K562 (cell line): ENCODE results near the gene PABPC1L. TPM values are rescaled to one million over a fixed set of nuclear protein-coding genes. Genes with fewer than 3 reads are reported as not detected.

Source experiments
- ATAC-seq: fragments of 200-7000 bp; cut with Tn5 transposase; 3 replicates; pipeline ENCODE4 v1.9.1; 2020; ENCODE audit warnings: moderate library complexity
- BruUV-seq: library from RNA; stranded (reverse); fragments of 400-500 nt; replicated peaks from 2 replicates; lab custom pipeline; 2021; lab: Mats Ljungman, UMichigan
- CTCF ChIA-PET: fragments of 300-600 bp; formaldehyde crosslinking; extraction: SDS; loops from one replicate; lab custom pipeline; 2021; ENCODE audit warnings: low intra/inter-chr PET ratio; lab: Yijun Ruan, JAX
- POLR2A ChIA-PET: fragments of 300-600, 350-650 bp; sonication (Branson Sonifier 250); formaldehyde crosslinking; extraction: SDS; loops from one replicate; lab custom pipeline; 2021; ENCODE audit warnings: antibody characterized with exemption, inconsistent platforms; lab: Yijun Ruan, JAX
- DNase-seq, 4 experiments: peaks; one replicate each; pipeline versions ENCODE4 v3.0.0 to v3.0.0-alpha.2; 2011 to 2018; ENCODE audit warnings: low spot score in 3 of 4, mixed read lengths in 3 of 4; ENCODE audit errors: extremely low read depth in 1 of 4
- FAIRE-seq: peaks from 2 replicates; lab custom pipeline; 2011; peaks lifted over from hg19 to GRCh38; lab: Jason Lieb, UNC
- H2AFZ ChIP-seq: 2 replicates; pipeline ENCODE4 v1.6.0; 2011; ENCODE audit warnings: low read depth, low read length, control low read depth, inconsistent platforms
- H3K27ac ChIP-seq: fragments of 200-600 bp; 3 replicates; pipeline ENCODE4 v1.8.0; 2011; ENCODE audit warnings: low read depth, mild to moderate bottlenecking, control low read depth, inconsistent platforms, low read length, moderate library complexity, mixed read lengths; ENCODE audit errors: extremely low read depth
- H3K27me3 ChIP-seq, 2 experiments: fragments of 300-600 bp in 1 of 2; 2 replicates in 1 of 2; 3 replicates in 1 of 2; pipeline versions ENCODE4 v1.6.0 to v1.8.0; 2011; ENCODE audit warnings: inconsistent platforms in 2 of 2, low read length in 2 of 2, mild to moderate bottlenecking in 1 of 2, mixed read lengths in 1 of 2, moderate library complexity in 1 of 2; ENCODE audit not compliant: control insufficient read depth in 2 of 2, insufficient read depth in 2 of 2
- H3K36me3 ChIP-seq: fragments of 300-600 bp; 3 replicates; pipeline ENCODE4 v1.8.0; 2011; ENCODE audit warnings: mild to moderate bottlenecking, low read length, inconsistent platforms; ENCODE audit not compliant: control insufficient read depth, insufficient read depth
- H3K4me1 ChIP-seq, 2 experiments: fragments of 200-600 bp in 1 of 2; replicated peaks in 1 of 2; 2 replicates in 1 of 2; 3 replicates in 1 of 2; pipeline versions ENCODE4 v1.5.1 to v1.8.0; 2011; ENCODE audit warnings: inconsistent platforms in 2 of 2, low read length in 2 of 2, mild to moderate bottlenecking in 1 of 2, mixed read lengths in 1 of 2, moderate library complexity in 1 of 2; ENCODE audit not compliant: control insufficient read depth in 2 of 2, insufficient read depth in 2 of 2
- H3K4me2 ChIP-seq: 2 replicates; pipeline ENCODE4 v1.6.1; 2011; ENCODE audit warnings: low read length, control low read depth, inconsistent platforms, mixed read lengths; ENCODE audit not compliant: insufficient read depth
- H3K4me3 ChIP-seq: fragments of 200-600 bp; sonication (generic), shearing (Covaris generic); 2 replicates; pipeline ENCODE4 v1.5.1; 2016; ENCODE audit warnings: control low read depth, inconsistent platforms
- H3K79me2 ChIP-seq: fragments of 200-600 bp; 3 replicates; pipeline ENCODE4 v1.8.0; 2011; ENCODE audit warnings: low read length, inconsistent platforms; ENCODE audit not compliant: control insufficient read depth, insufficient read depth
- H3K9ac ChIP-seq, 2 experiments: 2 replicates each; pipeline versions ENCODE4 v1.6.0 to v1.6.1; 2011; ENCODE audit warnings: low read depth in 2 of 2, low read length in 2 of 2, control low read depth in 1 of 2, inconsistent platforms in 1 of 2, mild to moderate bottlenecking in 1 of 2, mixed read lengths in 1 of 2; ENCODE audit not compliant: insufficient read depth in 1 of 2
- H3K9me1 ChIP-seq: one replicate; pipeline ENCODE4 v1.6.0; 2011; ENCODE audit warnings: inconsistent platforms, mild to moderate bottlenecking, low read length, moderate library complexity; ENCODE audit not compliant: control insufficient read depth, insufficient read depth
- H3K9me3 ChIP-seq: replicated peaks from 2 replicates; pipeline ENCODE4 v1.5.1; 2011; ENCODE audit warnings: low read depth, low read length, inconsistent platforms; ENCODE audit not compliant: control insufficient read depth, insufficient read depth
- H4K20me1 ChIP-seq: replicated peaks from 2 replicates; pipeline ENCODE4 v1.6.1; 2011; ENCODE audit warnings: low read length, inconsistent platforms, mixed read lengths; ENCODE audit not compliant: control insufficient read depth, insufficient read depth
- CBFB ChIP-seq: sonication (generic); formaldehyde crosslinking; IDR thresholded peaks from 2 replicates; pipeline ENCODE4 v1.4.0; 2020; ENCODE audit warnings: mild to moderate bottlenecking, missing genetic modification reagents
- E2F4 ChIP-seq: sonication (generic); formaldehyde crosslinking; IDR thresholded peaks from 2 replicates; pipeline ENCODE4 v1.8.0; 2022; ENCODE audit warnings: mild to moderate bottlenecking, low read depth, missing genetic modification reagents
- EGR1 ChIP-seq: fragments of 450-650 bp; conservative IDR thresholded peaks from 2 replicates; pipeline ENCODE4 v1.6.1; 2017; ENCODE audit warnings: mild to moderate bottlenecking
- ELF1 ChIP-seq: fragments of 200-800 bp; sonication (Bioruptor generic); IDR thresholded peaks from 2 replicates; pipeline ENCODE4 v1.6.1; 2016; ENCODE audit warnings: missing genetic modification characterization, missing compliant biosample characterization
- FOXP1 ChIP-seq: sonication (generic); formaldehyde crosslinking; IDR thresholded peaks from 2 replicates; pipeline ENCODE4 v1.8.0; 2022; ENCODE audit warnings: mild to moderate bottlenecking, missing genetic modification reagents
- GTF2E2 ChIP-seq: fragments of 200-800 bp; sonication (Bioruptor generic); IDR thresholded peaks from 2 replicates; pipeline ENCODE4 v1.6.1; 2016; ENCODE audit warnings: missing genetic modification characterization, missing compliant biosample characterization
- MTA3 ChIP-seq: fragments of 450-650 bp; formaldehyde crosslinking; IDR thresholded peaks from 2 replicates; pipeline ENCODE4 v1.6.1; 2017; ENCODE audit warnings: mild to moderate bottlenecking, borderline replicate concordance
- MYNN ChIP-seq, 2 experiments: sonication (generic); formaldehyde crosslinking in 1 of 2; IDR thresholded peaks; 2 replicates each; pipeline versions ENCODE4 v1.5.0 to v1.6.1; 2016 to 2020; ENCODE audit warnings: antibody characterized with exemption in 1 of 2, missing genetic modification reagents in 1 of 2
- NFE2L1 ChIP-seq: fragments of 450-650 bp; IDR thresholded peaks from 2 replicates; pipeline ENCODE4 v1.6.1; 2016; ENCODE audit warnings: missing genetic modification characterization, low read depth, mild to moderate bottlenecking, missing compliant biosample characterization, moderate library complexity, borderline replicate concordance
- NFIX ChIP-seq: fragments of 250-450 bp; sonication (Bioruptor Pico); IDR thresholded peaks from 2 replicates; pipeline ENCODE4 v1.4.0; 2020; ENCODE audit warnings: low read depth, mild to moderate bottlenecking, moderate library complexity
- PHTF2 ChIP-seq: fragments of 250-450 bp; sonication (Bioruptor Pico); IDR thresholded peaks from 2 replicates; pipeline ENCODE4 v1.5.0; 2021; ENCODE audit warnings: mild to moderate bottlenecking
- POLR2G ChIP-seq: fragments of 200-400 bp; formaldehyde crosslinking; IDR thresholded peaks from 2 replicates; pipeline ENCODE4 v1.6.1; 2017; ENCODE audit warnings: low read depth, mild to moderate bottlenecking, antibody characterized with exemption, low read length, moderate library complexity
- RBFOX2 ChIP-seq: fragments of 200-400 bp; formaldehyde crosslinking; IDR thresholded peaks from 2 replicates; pipeline ENCODE4 v1.6.1; 2017; ENCODE audit warnings: low read depth, mild to moderate bottlenecking, low read length, moderate library complexity
- RBM14 ChIP-seq: fragments of 200-400 bp; formaldehyde crosslinking; IDR thresholded peaks from 2 replicates; pipeline ENCODE4 v1.6.1; 2018; ENCODE audit warnings: low read depth, mild to moderate bottlenecking, low read length, moderate library complexity, borderline replicate concordance; ENCODE audit not compliant: insufficient read depth
- TCF3 ChIP-seq: sonication (generic); formaldehyde crosslinking; IDR thresholded peaks from 2 replicates; pipeline ENCODE4 v1.4.0; 2020; ENCODE audit warnings: mild to moderate bottlenecking, missing genetic modification reagents
- ZNF79 ChIP-seq: fragments of 250-450 bp; sonication (Bioruptor Pico); IDR thresholded peaks from 2 replicates; pipeline ENCODE4 v1.4.0; 2020; ENCODE audit warnings: low read depth, mild to moderate bottlenecking, moderate library complexity
- WGBS: fragments of 100-300 bp; shearing (Covaris generic); methylation state at CpG from one replicate; pipeline ENCODE4 v1.1.6; 2016; ENCODE audit warnings: low coverage, mixed read lengths; ENCODE audit not compliant: insufficient coverage; ENCODE audit errors: missing lambda C conversion rate; 5-methylcytosine and 5-hydroxymethylcytosine counted together
- in situ Hi-C: fragments of 300-500 bp; cut with MboI; formaldehyde crosslinking; loops from 4 replicates; pipeline ENCODE4 v1.15.0; 2018; ENCODE audit warnings: inconsistent platforms, mixed read lengths
- intact Hi-C: fragments of 100-400 bp; cut with micrococcal nuclease; formaldehyde crosslinking; loops from 2 replicates; pipeline ENCODE4 v1.14.2; 2022
- polyA plus RNA-seq, 8 experiments: library from polyadenylated mRNA; depleted of rRNA in 4 of 8; stranded (reverse) in 5 of 8; unstranded in 3 of 8; fragments of >200 nt; fragmentation: Nextera tagmentation in 2 of 8; fragmentation: Illumina TruSeq in 1 of 8; extraction: Ambion mirVana in 2 of 8; extraction: Trizol in 1 of 8; gene quantifications; 2 replicates each; pipeline versions ENCODE4 v1.2.1 to v1.2.3, GENCODE V29; 2011 to 2014; ENCODE audit warnings: inconsistent platforms in 1 of 8, missing spikeins in 1 of 8
- total RNA-seq, 7 experiments: library from RNA; depleted of rRNA in 6 of 7; stranded (reverse); fragments of >200 nt in 6 of 7; fragmentation: Illumina TruSeq in 2 of 7; extraction: Trizol in 2 of 7; gene quantifications; 2 replicates each; pipeline versions ENCODE4 v1.2.1 to v1.2.3, GENCODE V29; 2011 to 2021; ENCODE audit warnings: low replicate concordance in 1 of 7

PABPC1L gene
- total and polyA plus RNA-seq, 9 of the 15 experiments (the other 6 are each of a cell fraction or from before 2014, with no cell fraction given), result 6.0 to 90.3 (median 15.8) TPM

DNA sequence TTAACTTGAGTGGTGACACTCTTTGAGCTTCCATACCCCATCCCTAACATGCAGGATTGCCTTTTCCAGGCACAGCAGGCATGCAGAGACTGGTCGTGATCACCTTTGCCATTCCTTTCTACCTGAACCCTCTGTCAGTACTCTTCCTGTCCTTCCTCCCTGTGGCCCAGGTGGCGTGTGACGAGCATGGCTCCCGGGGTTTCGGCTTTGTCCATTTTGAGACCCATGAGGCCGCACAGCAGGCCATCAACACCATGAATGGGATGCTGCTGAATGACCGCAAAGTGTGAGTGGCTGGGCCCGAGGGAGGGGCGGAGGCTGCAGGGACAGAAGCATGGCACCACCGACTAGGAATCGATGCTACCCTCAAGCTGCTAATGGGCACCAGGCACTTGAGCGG lies 6.7 kb downstream of the PABPC1L start:
- H3K4me2 ChIP-seq, result no peak overlapping the region
- 95% methylated on average over 12 of the region's 12 CpGs for WGBS
- peaks cover 7 to 8% of the 10 kb centered on the region in 2 experiments; a peak in 4 of 5 replicates for H3K4me1 ChIP-seq
- POLR2A ChIA-PET, result interaction anchor here (1.1 kb wide), 1 partner anchor 9 kb away, joined by 5 read pairs; no protein-coding TSS in a partner anchor
- no peaks in the 10 kb centered on the region for H3K9me1 ChIP-seq
- no peak for FAIRE-seq
- H3K4me3 ChIP-seq, result no peak overlapping the region
- peaks cover 7% of the 10 kb centered on the region; the same call in 2 of the 3 replicates for H3K79me2 ChIP-seq
- peaks cover 70% of the 10 kb centered on the region for H3K36me3 ChIP-seq
- BruUV-seq, result no TSS peak
- H3K27me3 ChIP-seq, result no peaks in the 10 kb centered on the region
- CTCF ChIA-PET, result no interaction called here
- no peak for DNase-seq
- ATAC-seq, result no peak
- no peaks in the 10 kb centered on the region for H3K9me3 ChIP-seq
- intact Hi-C loops, result loop anchor here (10.0 kb wide), 1 partner anchor 178 kb away; no protein-coding TSS in a partner anchor
- in situ Hi-C loops, result no loop called here
- H2AFZ ChIP-seq, result no peak overlapping the region
- no peak overlapping the region; a peak in 1 of 4 replicates for H3K9ac ChIP-seq
- 0 out of 2 replicates have a peak, but pooled peaks cover 3% of the 10 kb centered on the region for H4K20me1 ChIP-seq
- TF ChIP-seq TCF3 (CRISPR knock-in tag) (no peak), MTA3 (no peak), GTF2E2 (tag) (no peak), EGR1 (no peak), ZNF79 (CRISPR knock-in tag) (no peak), ELF1 (tag) (no peak), PHTF2 (CRISPR knock-in tag) (no peak), CBFB (no peak), MYNN (IDR thresholded peaks at IDR 0.05) (no peak), MYNN (CRISPR knock-in tag; IDR thresholded peaks at IDR 0.05) (no peak), POLR2G (0 out of 2 replicates have a peak, but pooled peaks have one; percentile 30), NFE2L1 (no peak), FOXP1 (no peak), RBM14 (no peak), E2F4 (CRISPR knock-in tag) (no peak), RBFOX2 (peak; percentile 45), NFIX (no peak)
- no peak overlapping the region for H3K27ac ChIP-seq
